ENCODE results near the gene SAFB. TPM values are rescaled to one million over a fixed set of nuclear protein-coding genes. Genes with fewer than 3 reads are reported as not detected.

SAFB gene
- total and polyA plus RNA-seq, 2 of the 13 experiments (the other 11 are each of a cell fraction or from before 2014, with no cell fraction given), result 21.0 to 28.4 TPM

- TF ChIP-seq, protein P1, sequence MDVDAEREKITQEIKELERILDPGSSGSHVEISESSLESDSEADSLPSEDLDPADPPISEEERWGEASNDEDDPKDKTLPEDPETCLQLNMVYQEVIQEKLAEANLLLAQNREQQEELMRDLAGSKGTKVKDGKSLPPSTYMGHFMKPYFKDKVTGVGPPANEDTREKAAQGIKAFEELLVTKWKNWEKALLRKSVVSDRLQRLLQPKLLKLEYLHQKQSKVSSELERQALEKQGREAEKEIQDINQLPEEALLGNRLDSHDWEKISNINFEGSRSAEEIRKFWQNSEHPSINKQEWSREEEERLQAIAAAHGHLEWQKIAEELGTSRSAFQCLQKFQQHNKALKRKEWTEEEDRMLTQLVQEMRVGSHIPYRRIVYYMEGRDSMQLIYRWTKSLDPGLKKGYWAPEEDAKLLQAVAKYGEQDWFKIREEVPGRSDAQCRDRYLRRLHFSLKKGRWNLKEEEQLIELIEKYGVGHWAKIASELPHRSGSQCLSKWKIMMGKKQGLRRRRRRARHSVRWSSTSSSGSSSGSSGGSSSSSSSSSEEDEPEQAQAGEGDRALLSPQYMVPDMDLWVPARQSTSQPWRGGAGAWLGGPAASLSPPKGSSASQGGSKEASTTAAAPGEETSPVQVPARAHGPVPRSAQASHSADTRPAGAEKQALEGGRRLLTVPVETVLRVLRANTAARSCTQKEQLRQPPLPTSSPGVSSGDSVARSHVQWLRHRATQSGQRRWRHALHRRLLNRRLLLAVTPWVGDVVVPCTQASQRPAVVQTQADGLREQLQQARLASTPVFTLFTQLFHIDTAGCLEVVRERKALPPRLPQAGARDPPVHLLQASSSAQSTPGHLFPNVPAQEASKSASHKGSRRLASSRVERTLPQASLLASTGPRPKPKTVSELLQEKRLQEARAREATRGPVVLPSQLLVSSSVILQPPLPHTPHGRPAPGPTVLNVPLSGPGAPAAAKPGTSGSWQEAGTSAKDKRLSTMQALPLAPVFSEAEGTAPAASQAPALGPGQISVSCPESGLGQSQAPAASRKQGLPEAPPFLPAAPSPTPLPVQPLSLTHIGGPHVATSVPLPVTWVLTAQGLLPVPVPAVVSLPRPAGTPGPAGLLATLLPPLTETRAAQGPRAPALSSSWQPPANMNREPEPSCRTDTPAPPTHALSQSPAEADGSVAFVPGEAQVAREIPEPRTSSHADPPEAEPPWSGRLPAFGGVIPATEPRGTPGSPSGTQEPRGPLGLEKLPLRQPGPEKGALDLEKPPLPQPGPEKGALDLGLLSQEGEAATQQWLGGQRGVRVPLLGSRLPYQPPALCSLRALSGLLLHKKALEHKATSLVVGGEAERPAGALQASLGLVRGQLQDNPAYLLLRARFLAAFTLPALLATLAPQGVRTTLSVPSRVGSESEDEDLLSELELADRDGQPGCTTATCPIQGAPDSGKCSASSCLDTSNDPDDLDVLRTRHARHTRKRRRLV (CRISPR knock-in tag; IDR thresholded peaks at IDR 0.05), result no peak
- TF ChIP-seq HHEX (CRISPR knock-in tag; IDR thresholded peaks at IDR 0.05) (no peak), DMAP1 (CRISPR knock-in tag; IDR thresholded peaks at IDR 0.05) (peak; percentile 69; the same call in 1 of the 2 replicates), NCOR1 (IDR thresholded peaks at IDR 0.05; ENCODE audit: borderline replicate concordance, low read length) (peak; percentile 96), WIZ (CRISPR knock-in tag; IDR thresholded peaks at IDR 0.05) (no peak), ARNT2 (CRISPR knock-in tag; IDR thresholded peaks at IDR 0.05; ENCODE audit: low read depth) (no peak), SMAD3 (CRISPR knock-in tag; IDR thresholded peaks at IDR 0.05) (0 out of 2 replicates have a peak, but pooled peaks have one; percentile 55), ZSCAN9 (CRISPR knock-in tag; IDR thresholded peaks at IDR 0.05; ENCODE audit: borderline replicate concordance) (0 out of 2 replicates have a peak, but pooled peaks have one; percentile 52), U2AF2 (IDR thresholded peaks at IDR 0.05; ENCODE audit: low read depth, low read length) (no peak), ZNF17 (CRISPR knock-in tag; IDR thresholded peaks at IDR 0.05) (no peak), KDM1A (CRISPR knock-in tag; IDR thresholded peaks at IDR 0.05) (peak; percentile 54; the same call in 1 of the 2 replicates), ZNF550 (CRISPR knock-in tag; IDR thresholded peaks at IDR 0.05; ENCODE audit: borderline replicate concordance) (no peak), TRIM24 (CRISPR knock-in tag; IDR thresholded peaks at IDR 0.05) (no peak), ZNF282 (IDR thresholded peaks at IDR 0.05; ENCODE audit: partially characterized antibody) (no peak), ZNF552 (CRISPR knock-in tag; IDR thresholded peaks at IDR 0.05; ENCODE audit: borderline replicate concordance) (no peak), KLF9 (CRISPR knock-in tag; IDR thresholded peaks at IDR 0.05; ENCODE audit: low read depth) (no peak), ZBTB33 (CRISPR knock-in tag; IDR thresholded peaks at IDR 0.05) (peak; percentile 48; the same call in 1 of the 2 replicates), HOXA5 (CRISPR knock-in tag; IDR thresholded peaks at IDR 0.05) (no peak), ZNF235 (CRISPR knock-in tag; IDR thresholded peaks at IDR 0.05; ENCODE audit: borderline replicate concordance) (no peak), ZBTB44 (CRISPR knock-in tag; IDR thresholded peaks at IDR 0.05) (no peak), SETDB1 (CRISPR knock-in tag; IDR thresholded peaks at IDR 0.05; ENCODE audit: borderline replicate concordance) (no peak), MIXL1 (CRISPR knock-in tag; IDR thresholded peaks at IDR 0.05) (peak; percentile 53; the same call in 1 of the 2 replicates), KDM6A (CRISPR knock-in tag; IDR thresholded peaks at IDR 0.05; ENCODE audit: low read depth) (peak; percentile 85)
- TF ChIP-seq, protein P2, sequence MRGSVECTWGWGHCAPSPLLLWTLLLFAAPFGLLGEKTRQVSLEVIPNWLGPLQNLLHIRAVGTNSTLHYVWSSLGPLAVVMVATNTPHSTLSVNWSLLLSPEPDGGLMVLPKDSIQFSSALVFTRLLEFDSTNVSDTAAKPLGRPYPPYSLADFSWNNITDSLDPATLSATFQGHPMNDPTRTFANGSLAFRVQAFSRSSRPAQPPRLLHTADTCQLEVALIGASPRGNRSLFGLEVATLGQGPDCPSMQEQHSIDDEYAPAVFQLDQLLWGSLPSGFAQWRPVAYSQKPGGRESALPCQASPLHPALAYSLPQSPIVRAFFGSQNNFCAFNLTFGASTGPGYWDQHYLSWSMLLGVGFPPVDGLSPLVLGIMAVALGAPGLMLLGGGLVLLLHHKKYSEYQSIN (CRISPR knock-in tag; IDR thresholded peaks at IDR 0.05; ENCODE audit: borderline replicate concordance), result no peak
Observed at GRCh38 chr19:5594521-5594950, 28.3 kb upstream of the SAFB start (continued).
